Measurements from ENCODE around the gene CMTR1.

GRCh38 chr6:37456126-37456525 is 23.1 kb downstream of the CMTR1 start:
- TF ChIP-seq CTCF (IDR thresholded peaks at IDR 0.05) (no peak), TAF1 (IDR thresholded peaks at IDR 0.05; ENCODE audit: borderline replicate concordance, low read depth, low read length) (no peak), GABPA (IDR thresholded peaks at IDR 0.05; ENCODE audit: low read depth) (no peak), NRF1 (IDR thresholded peaks at IDR 0.05; ENCODE audit: low read depth, low read length) (no peak), SMC3 (IDR thresholded peaks at IDR 0.05; ENCODE audit: low read depth, low read length) (no peak), EZH2phosphoT487 (IDR thresholded peaks at IDR 0.05; ENCODE audit: borderline replicate concordance, low read depth) (no peak), RAD21 (IDR thresholded peaks at IDR 0.05; ENCODE audit: low read length) (no peak), POLR2AphosphoS5 (IDR thresholded peaks at IDR 0.05; ENCODE audit: low read depth, low read length) (no peak)
- TF ChIP-seq, protein P1, sequence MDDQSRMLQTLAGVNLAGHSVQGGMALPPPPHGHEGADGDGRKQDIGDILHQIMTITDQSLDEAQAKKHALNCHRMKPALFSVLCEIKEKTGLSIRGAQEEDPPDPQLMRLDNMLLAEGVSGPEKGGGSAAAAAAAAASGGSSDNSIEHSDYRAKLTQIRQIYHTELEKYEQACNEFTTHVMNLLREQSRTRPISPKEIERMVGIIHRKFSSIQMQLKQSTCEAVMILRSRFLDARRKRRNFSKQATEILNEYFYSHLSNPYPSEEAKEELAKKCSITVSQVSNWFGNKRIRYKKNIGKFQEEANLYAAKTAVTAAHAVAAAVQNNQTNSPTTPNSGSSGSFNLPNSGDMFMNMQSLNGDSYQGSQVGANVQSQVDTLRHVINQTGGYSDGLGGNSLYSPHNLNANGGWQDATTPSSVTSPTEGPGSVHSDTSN (IDR thresholded peaks at IDR 0.05): 0 out of 2 replicates have a peak, but pooled peaks have one; percentile 12
- TF ChIP-seq, protein P2, sequence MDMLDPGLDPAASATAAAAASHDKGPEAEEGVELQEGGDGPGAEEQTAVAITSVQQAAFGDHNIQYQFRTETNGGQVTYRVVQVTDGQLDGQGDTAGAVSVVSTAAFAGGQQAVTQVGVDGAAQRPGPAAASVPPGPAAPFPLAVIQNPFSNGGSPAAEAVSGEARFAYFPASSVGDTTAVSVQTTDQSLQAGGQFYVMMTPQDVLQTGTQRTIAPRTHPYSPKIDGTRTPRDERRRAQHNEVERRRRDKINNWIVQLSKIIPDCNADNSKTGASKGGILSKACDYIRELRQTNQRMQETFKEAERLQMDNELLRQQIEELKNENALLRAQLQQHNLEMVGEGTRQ (IDR thresholded peaks at IDR 0.05; ENCODE audit: borderline replicate concordance, low read depth, low read length): no peak
- TF ChIP-seq, protein P3, sequence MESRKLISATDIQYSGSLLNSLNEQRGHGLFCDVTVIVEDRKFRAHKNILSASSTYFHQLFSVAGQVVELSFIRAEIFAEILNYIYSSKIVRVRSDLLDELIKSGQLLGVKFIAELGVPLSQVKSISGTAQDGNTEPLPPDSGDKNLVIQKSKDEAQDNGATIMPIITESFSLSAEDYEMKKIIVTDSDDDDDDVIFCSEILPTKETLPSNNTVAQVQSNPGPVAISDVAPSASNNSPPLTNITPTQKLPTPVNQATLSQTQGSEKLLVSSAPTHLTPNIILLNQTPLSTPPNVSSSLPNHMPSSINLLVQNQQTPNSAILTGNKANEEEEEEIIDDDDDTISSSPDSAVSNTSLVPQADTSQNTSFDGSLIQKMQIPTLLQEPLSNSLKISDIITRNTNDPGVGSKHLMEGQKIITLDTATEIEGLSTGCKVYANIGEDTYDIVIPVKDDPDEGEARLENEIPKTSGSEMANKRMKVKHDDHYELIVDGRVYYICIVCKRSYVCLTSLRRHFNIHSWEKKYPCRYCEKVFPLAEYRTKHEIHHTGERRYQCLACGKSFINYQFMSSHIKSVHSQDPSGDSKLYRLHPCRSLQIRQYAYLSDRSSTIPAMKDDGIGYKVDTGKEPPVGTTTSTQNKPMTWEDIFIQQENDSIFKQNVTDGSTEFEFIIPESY (IDR thresholded peaks at IDR 0.05; ENCODE audit: borderline replicate concordance, low read depth): no peak

All from SK-N-SH (cell line).